OCI-LY1 (cell line): ENCODE measurements around the gene PMEPA1.

Experiments used
- CTCF ChIP-seq: fragments of 200-600 bp; sonication (generic), shearing (Covaris generic); IDR thresholded peaks from 2 replicates; pipeline ENCODE4 v1.5.1; 2017; ENCODE audit warnings: mild to moderate bottlenecking, antibody characterized with exemption, low read length, moderate library complexity, mixed read lengths
- EZH2 ChIP-seq: fragments of 200-600 bp; sonication (generic), shearing (Covaris generic); IDR thresholded peaks from 2 replicates; pipeline ENCODE4 v1.8.0; 2017; ENCODE audit warnings: borderline replicate concordance, mixed run types, mild to moderate bottlenecking, antibody characterized with exemption, low read length, moderate library complexity, mixed read lengths

GRCh38 chr20:57621421-57622200 lies 88.2 kb downstream of the PMEPA1 start:
- TF ChIP-seq CTCF (no peak), EZH2 (no peak)
